Erythroblast (primary cell): ENCODE measurements around the gene SLC19A2.
"Not testable (repeated sequence)": the region's sequence is repeated elsewhere in the genome, so short reads cannot be mapped to it uniquely, and the experiment has no call there.

ENCODE experiments used
- DNase-seq, 2 experiments: peaks; one replicate each; lab custom pipeline; 2025; lab: John Stamatoyannopoulos, UW
- GATA1 ChIP-seq: IDR thresholded peaks from 2 replicates; pipeline ENCODE4 v1.6.1; 2011; ENCODE audit warnings: low read depth, mild to moderate bottlenecking, control low read depth, low read length, moderate library complexity
- POLR2A ChIP-seq: IDR thresholded peaks from 2 replicates; pipeline ENCODE4 v1.6.1; 2011; ENCODE audit warnings: mild to moderate bottlenecking, low read length

SLC19A2 gene

GRCh38 chr1:169485431-169486280, at the start of gene SLC19A2:
SLC19A2 (minus strand) TSS chr1:169485944; CDS start chr1:169485766, 178 bp downstream.
- TF ChIP-seq POLR2A (peak; percentile 97), GATA1 (no peak)
- DNase-seq, result peak; percentile 99

GRCh38 chr1:169534653-169535052, 48.9 kb upstream of the SLC19A2 start:
- TF ChIP-seq GATA1, result no peak
- no peak for TF ChIP-seq POLR2A
- no peak for DNase-seq

GRCh38 chr1:169533528-169534190, 47.9 kb upstream of the SLC19A2 start:
- not testable (repeated sequence) for DNase-seq

- TF ChIP-seq GATA1 (no peak), POLR2A (no peak)
- no peak for DNase-seq
Observed at GRCh38 chr1:169530448-169530847, 44.7 kb upstream of the SLC19A2 start.

GRCh38 chr1:169529068-169529642, 43.4 kb upstream of the SLC19A2 start:
- no peak for DNase-seq
- TF ChIP-seq POLR2A (no peak), GATA1 (no peak)

GRCh38 chr1:169528215-169529067, 42.7 kb upstream of the SLC19A2 start:
- TF ChIP-seq POLR2A, result no peak
- no peak for TF ChIP-seq GATA1
- peak; percentile 7 to 52 for DNase-seq

- DNase-seq, result no peak
- TF ChIP-seq GATA1 (no peak), POLR2A (no peak)
Observed at GRCh38 chr1:169527451-169528214, 41.9 kb upstream of the SLC19A2 start.

GRCh38 chr1:169527001-169527400, 41.3 kb upstream of the SLC19A2 start:
- no peak for TF ChIP-seq GATA1
- no peak for TF ChIP-seq POLR2A
- no peak for DNase-seq

GRCh38 chr1:169526120-169526832, 40.5 kb upstream of the SLC19A2 start:
- TF ChIP-seq GATA1, result no peak
- no peak for TF ChIP-seq POLR2A
- DNase-seq, result peak in 1 of 2 experiments; percentile 6

GRCh38 chr1:169525391-169525790, 39.6 kb upstream of the SLC19A2 start:
- DNase-seq, result no peak
- TF ChIP-seq GATA1, result no peak
- TF ChIP-seq POLR2A, result no peak

- no peak for DNase-seq
- TF ChIP-seq POLR2A, result no peak
Observed at GRCh38 chr1:169523904-169524303, 38.2 kb upstream of the SLC19A2 start.

- TF ChIP-seq POLR2A, result no peak
- no peak for TF ChIP-seq GATA1
- no peak for DNase-seq
Observed at GRCh38 chr1:169521226-169521625, 35.5 kb upstream of the SLC19A2 start.

- DNase-seq, result no peak
- no peak for TF ChIP-seq POLR2A
- no peak for TF ChIP-seq GATA1
Observed at GRCh38 chr1:169517558-169518186, 31.9 kb upstream of the SLC19A2 start.
